Activated CD8-positive, alpha-beta T cell treated with anti-CD3 and anti-CD28 coated beads for 36 hours (primary cell): ENCODE measurements around the gene ANK3. TPM values are rescaled to one million over a fixed set of nuclear protein-coding genes. Genes with fewer than 3 reads are reported as not detected.

ENCODE experiments used
- ATAC-seq: fragments of 200-7000 bp; cut with Tn5 transposase; one replicate; pipeline ENCODE4 v1.10.0; 2021; ENCODE audit warnings: mild to moderate bottlenecking, moderate library complexity
- CTCF ChIA-PET: fragments of 350-600 bp; sonication (Branson Sonifier 250); formaldehyde crosslinking; loops from one replicate; lab custom pipeline; 2021; ENCODE audit warnings: antibody characterized with exemption; lab: Charles Lee
- POLR2A ChIA-PET: fragments of 350-600 bp; sonication (Branson Sonifier 250); formaldehyde crosslinking; loops from one replicate; lab custom pipeline; 2021; ENCODE audit warnings: antibody characterized with exemption; lab: Charles Lee
- DNase-seq: peaks from one replicate; pipeline ENCODE4 v3.0.0-alpha.2; 2020
- H3K27ac Mint-ChIP-seq: one replicate; pipeline ENCODE4 v1.8.0; 2021; ENCODE audit warnings: mild to moderate bottlenecking, mixed read lengths
- H3K27me3 Mint-ChIP-seq: one replicate; pipeline ENCODE4 v1.8.0; 2021; ENCODE audit warnings: mixed read lengths
- H3K36me3 Mint-ChIP-seq: one replicate; pipeline ENCODE4 v1.8.0; 2021; ENCODE audit warnings: low read depth, mixed read lengths
- H3K4me1 Mint-ChIP-seq: one replicate; pipeline ENCODE4 v1.8.0; 2021; ENCODE audit warnings: low read depth, mixed read lengths
- H3K4me3 Mint-ChIP-seq: one replicate; pipeline ENCODE4 v1.8.0; 2021; ENCODE audit warnings: mild to moderate bottlenecking, moderate library complexity, mixed read lengths
- H3K9me3 Mint-ChIP-seq: one replicate; pipeline ENCODE4 v1.8.0; 2021; ENCODE audit warnings: mixed read lengths
- intact Hi-C: fragments of 100-400 bp; cut with micrococcal nuclease; formaldehyde crosslinking; loops from one replicate; pipeline ENCODE4 v1.10.0; 2022
- total RNA-seq, 2 experiments: library from RNA; stranded (reverse); gene quantifications; one replicate each; pipeline ENCODE4 v1.2.3, GENCODE V29; 2021
- TF ChIP-seq, protein P1 (sequence below): fragments of 200-600 bp; IDR thresholded peaks from one replicate; pipeline ENCODE4 v1.8.0; 2022; ENCODE audit warnings: antibody characterized with exemption, mild to moderate bottlenecking

ANK3 gene
- total RNA-seq, 2 experiments from 2014 or later = 10.3 to 12.0 TPM

DNA sequence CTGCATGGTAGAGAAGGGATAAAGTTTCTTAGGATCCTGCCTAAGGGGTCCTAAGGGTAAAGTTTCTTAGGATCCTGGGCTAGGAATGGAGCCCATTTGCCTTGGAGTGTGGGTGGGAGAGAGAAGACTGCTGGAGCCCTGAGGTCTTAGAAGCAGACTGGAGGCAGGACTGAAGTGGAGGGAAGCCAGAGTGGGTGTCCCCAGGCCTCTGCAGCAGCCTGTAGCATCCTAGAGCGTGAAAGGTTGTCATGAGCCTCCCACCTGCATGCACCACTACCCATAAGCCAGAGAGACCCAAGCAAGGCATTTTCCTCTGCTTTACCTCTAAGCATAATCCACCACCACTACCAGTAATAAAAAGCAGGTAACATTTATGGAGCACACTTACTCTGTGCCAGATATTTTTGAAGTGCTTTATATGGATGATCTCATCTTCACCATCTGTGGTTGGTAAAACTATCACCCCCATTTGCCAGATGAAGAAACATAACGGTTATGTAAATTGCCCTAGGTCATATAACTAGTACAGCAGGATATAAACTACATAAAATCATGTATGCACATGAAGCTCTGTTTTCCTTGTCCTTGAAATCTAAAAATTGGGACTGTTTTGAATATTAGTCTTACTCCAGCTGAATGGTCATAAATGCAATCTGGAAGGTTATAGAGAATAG, 379.8 kb downstream of the ANK3 start:
- ATAC-seq = no peak
- H3K4me1 Mint-ChIP-seq = no peaks in the 10 kb centered on the region
- no peaks in the 10 kb centered on the region for H3K9me3 Mint-ChIP-seq
- POLR2A ChIA-PET = no interaction called here
- TF ChIP-seq, protein P1, sequence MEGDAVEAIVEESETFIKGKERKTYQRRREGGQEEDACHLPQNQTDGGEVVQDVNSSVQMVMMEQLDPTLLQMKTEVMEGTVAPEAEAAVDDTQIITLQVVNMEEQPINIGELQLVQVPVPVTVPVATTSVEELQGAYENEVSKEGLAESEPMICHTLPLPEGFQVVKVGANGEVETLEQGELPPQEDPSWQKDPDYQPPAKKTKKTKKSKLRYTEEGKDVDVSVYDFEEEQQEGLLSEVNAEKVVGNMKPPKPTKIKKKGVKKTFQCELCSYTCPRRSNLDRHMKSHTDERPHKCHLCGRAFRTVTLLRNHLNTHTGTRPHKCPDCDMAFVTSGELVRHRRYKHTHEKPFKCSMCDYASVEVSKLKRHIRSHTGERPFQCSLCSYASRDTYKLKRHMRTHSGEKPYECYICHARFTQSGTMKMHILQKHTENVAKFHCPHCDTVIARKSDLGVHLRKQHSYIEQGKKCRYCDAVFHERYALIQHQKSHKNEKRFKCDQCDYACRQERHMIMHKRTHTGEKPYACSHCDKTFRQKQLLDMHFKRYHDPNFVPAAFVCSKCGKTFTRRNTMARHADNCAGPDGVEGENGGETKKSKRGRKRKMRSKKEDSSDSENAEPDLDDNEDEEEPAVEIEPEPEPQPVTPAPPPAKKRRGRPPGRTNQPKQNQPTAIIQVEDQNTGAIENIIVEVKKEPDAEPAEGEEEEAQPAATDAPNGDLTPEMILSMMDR = no peak
- DNase-seq = no peak
- intact Hi-C loops = no loop called here
- H3K4me3 Mint-ChIP-seq = no peak overlapping the region
- CTCF ChIA-PET = no interaction called here
- H3K27ac Mint-ChIP-seq = no peak overlapping the region
- peaks cover 4% of the 10 kb centered on the region for H3K27me3 Mint-ChIP-seq
- H3K36me3 Mint-ChIP-seq = no peaks in the 10 kb centered on the region

DNA sequence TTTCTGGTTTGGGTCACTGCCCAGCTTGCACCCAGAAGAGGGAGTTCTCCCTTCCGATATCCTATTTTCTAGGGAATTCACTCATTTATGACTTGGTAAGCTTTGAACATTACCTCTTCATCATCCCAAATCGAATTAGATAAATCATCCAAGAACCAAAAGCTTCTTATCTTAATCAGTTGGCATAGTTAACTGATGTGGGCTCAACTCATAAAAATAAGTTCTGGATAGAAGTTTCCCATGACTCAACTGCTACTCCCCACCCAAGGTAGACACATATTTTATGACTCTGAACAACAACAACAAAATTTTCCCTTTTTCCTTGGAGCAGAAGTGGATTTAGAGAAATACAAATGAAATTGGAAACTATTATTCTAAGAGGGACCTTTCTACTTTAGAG, 380.4 kb downstream of the ANK3 start:
- no peak for ATAC-seq
- Mint-ChIP-seq H3K27me3 (peaks cover 4% of the 10 kb centered on the region), H3K4me3 (no peak overlapping the region), H3K36me3 (no peaks in the 10 kb centered on the region), H3K9me3 (no peaks in the 10 kb centered on the region), H3K27ac (no peak overlapping the region), H3K4me1 (no peaks in the 10 kb centered on the region)
- ChIA-PET POLR2A (no interaction called here), CTCF (no interaction called here)
- no peak for DNase-seq
- intact Hi-C loops = no loop called here
- TF ChIP-seq, protein P1 = no peak

DNA sequence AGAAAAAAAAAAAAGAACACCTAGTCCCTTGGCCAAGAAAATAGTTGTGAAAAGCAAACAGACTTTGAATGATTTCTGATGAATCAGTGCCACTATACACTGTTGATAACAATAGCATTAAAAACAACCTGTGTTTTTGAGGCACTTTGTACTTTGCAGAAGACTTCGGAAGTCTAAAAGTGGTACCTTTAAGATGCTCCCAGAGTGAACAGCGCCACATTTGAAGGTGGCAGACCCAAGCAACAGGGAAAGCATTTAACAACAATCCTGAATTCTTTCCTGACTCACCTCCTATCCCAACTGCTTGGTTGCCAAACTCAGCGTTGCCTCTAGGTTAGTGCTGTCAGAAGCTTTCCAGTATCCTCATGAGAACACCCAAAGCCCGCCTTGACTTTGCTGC, 380.9 kb downstream of the ANK3 start:
- intact Hi-C loops = no loop called here
- no peaks in the 10 kb centered on the region for H3K4me1 Mint-ChIP-seq
- ChIA-PET POLR2A (no interaction called here), CTCF (no interaction called here)
- TF ChIP-seq, protein P1 = no peak
- H3K9me3 Mint-ChIP-seq = no peaks in the 10 kb centered on the region
- no peak for DNase-seq
- no peak overlapping the region for H3K27ac Mint-ChIP-seq
- H3K27me3 Mint-ChIP-seq = peaks cover 4% of the 10 kb centered on the region
- H3K4me3 Mint-ChIP-seq = no peak overlapping the region
- no peaks in the 10 kb centered on the region for H3K36me3 Mint-ChIP-seq
- no peak for ATAC-seq

DNA sequence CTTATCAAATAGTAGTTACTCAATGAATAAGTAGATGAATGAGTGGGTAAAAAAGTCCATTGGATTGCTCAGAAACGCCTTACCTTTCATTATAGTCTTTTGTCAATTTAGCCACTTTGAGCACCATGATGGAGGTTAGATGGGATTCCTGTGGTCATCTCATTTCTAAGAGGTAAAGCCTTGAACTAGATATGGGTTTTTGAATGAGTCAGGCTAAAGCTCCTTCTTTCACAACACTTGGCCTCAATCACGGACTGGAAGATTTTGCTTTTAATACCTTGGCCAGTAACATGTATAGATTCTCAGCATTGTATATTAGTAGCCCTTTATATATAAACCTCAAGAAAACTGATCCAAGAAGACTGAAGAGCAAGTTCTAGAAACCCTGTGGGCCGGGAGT, 383.6 kb downstream of the ANK3 start:
- Mint-ChIP-seq H3K27ac (no peak overlapping the region), H3K9me3 (no peaks in the 10 kb centered on the region), H3K36me3 (no peaks in the 10 kb centered on the region), H3K27me3 (no peaks in the 10 kb centered on the region), H3K4me1 (no peaks in the 10 kb centered on the region), H3K4me3 (no peak overlapping the region)
- no peak for ATAC-seq
- no peak for DNase-seq
- ChIA-PET CTCF (no interaction called here), POLR2A (interaction anchor here (1.1 kb wide), 1 partner anchor 16 kb away, joined by 3 read pairs; no protein-coding TSS in a partner anchor)
- intact Hi-C loops = no loop called here
- TF ChIP-seq, protein P1 = no peak

DNA sequence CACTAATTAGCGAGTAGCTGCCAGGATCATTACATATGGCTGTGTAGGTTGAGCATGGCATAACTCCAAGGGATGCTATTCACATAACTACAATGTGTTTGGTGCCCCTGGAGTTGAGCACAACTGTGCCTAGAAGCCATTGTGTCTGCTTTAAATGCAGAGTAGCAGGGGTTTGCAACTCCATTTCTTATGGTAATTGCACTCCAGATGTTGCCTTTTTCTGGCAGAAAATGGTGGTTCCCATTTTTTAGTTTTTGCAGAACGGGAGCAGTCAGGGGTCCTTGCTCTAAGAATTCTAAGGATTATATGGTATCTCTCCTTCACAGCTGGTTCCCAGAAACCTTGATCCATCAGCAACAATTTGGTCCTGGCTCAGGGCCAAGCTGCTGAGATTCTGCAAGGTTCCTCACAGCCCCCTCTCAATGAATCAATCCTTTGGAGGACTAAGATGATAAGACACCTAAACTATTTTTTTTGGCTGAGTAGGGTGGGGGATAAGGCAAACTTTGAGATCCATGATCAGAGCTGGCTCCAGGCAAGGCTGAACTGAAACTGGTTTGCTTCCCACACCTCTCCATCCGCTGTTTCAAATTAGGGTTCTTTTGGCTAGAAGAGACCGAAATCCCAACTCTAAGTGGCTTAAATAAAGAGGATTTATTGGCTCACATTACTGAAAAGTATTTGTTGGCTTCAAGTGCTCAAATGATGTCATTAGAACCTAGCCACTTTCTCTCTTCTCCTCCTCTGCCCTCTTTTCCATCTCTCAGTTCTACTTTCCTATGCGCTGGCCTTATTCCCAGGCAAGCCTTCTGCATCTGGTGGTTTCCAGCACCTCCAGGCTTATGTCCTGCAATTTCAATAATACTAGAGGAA, 385.8 kb downstream of the ANK3 start:
- ATAC-seq = no peak
- Mint-ChIP-seq H3K4me3 (no peak overlapping the region), H3K27me3 (peaks cover 3% of the 10 kb centered on the region), H3K4me1 (peaks cover 10% of the 10 kb centered on the region), H3K36me3 (no peaks in the 10 kb centered on the region), H3K9me3 (no peaks in the 10 kb centered on the region), H3K27ac (no peak overlapping the region)
- intact Hi-C loops = no loop called here
- ChIA-PET CTCF (no interaction called here), POLR2A (no interaction called here)
- no peak for DNase-seq
- TF ChIP-seq, protein P1 = no peak
